HCT116 (cell line): ENCODE measurements around the gene CUL4A. TPM values are rescaled to one million over a fixed set of nuclear protein-coding genes. Genes with fewer than 3 reads are reported as not detected.
A peak's percentile ranks its signal among the peaks of the same experiment; 100 is the strongest.

ENCODE experiments used
- ATAC-seq: fragments of 200-7000 bp; cut with Tn5 transposase; 2 replicates; pipeline ENCODE4 v1.9.1; 2020; ENCODE audit warnings: mild to moderate bottlenecking, moderate library complexity
- BruUV-seq: library from RNA; stranded (reverse); fragments of 400-500 nt; replicated peaks from 2 replicates; lab custom pipeline; 2021; lab: Mats Ljungman, UMichigan
- CTCF ChIA-PET: fragments of 300-600 bp; sonication (Branson Sonifier 250); formaldehyde crosslinking; loops from one replicate; lab custom pipeline; 2021; ENCODE audit warnings: antibody characterized with exemption; lab: Charles Lee
- POLR2A ChIA-PET: fragments of 300-600, 350-600 bp; sonication (Branson Sonifier 250); formaldehyde crosslinking; loops from one replicate; lab custom pipeline; 2021; ENCODE audit warnings: antibody characterized with exemption; lab: Charles Lee
- RAD21 ChIA-PET, 2 experiments: fragments of 300-600 bp; sonication (Branson Sonifier 250); formaldehyde crosslinking; loops; one replicate each; lab custom pipeline; 2023; ENCODE audit warnings: low total read pairs in 2 of 2; ENCODE audit not compliant: uncharacterized antibody in 2 of 2, unreplicated experiment in 2 of 2, low non-redundant PET in 1 of 2; lab: Charles Lee
- DNase-seq: peaks from one replicate; pipeline ENCODE4 v3.0.0-alpha.2; 2010; ENCODE audit warnings: low read depth, low spot score
- H2AFZ ChIP-seq: fragments of 200-600 bp; shearing (Covaris generic), sonication (generic); 2 replicates; pipeline ENCODE4 v1.6.1; 2017; ENCODE audit warnings: low read depth, mixed run types, mixed read lengths, antibody characterized with exemption, low read length; ENCODE audit not compliant: poor library complexity, severe bottlenecking
- H3K27ac ChIP-seq: 2 replicates; pipeline ENCODE4 v1.5.1; 2012; ENCODE audit warnings: low read depth, low read length
- H3K27me3 ChIP-seq: fragments of 200-600 bp; sonication (generic); 2 replicates; pipeline ENCODE4 v1.6.1; 2016; ENCODE audit warnings: mixed run types, low read length, mixed read lengths; ENCODE audit not compliant: insufficient read depth
- H3K36me3 ChIP-seq, 2 experiments: fragments of 200-500 bp in 1 of 2; fragments of 200-600 bp in 1 of 2; sonication (Bioruptor generic) in 1 of 2; sonication (generic) in 1 of 2; 2 replicates each; pipeline versions ENCODE4 v1.5.1 to v1.6.1; 2014 to 2016; ENCODE audit warnings: low read length in 2 of 2, inconsistent platforms in 1 of 2, mixed read lengths in 1 of 2, mixed run types in 1 of 2; ENCODE audit not compliant: insufficient read depth in 2 of 2, control insufficient read depth in 1 of 2
- H3K4me1 ChIP-seq, 2 experiments: fragments of 200-600 bp in 1 of 2; sonication (generic) in 1 of 2; 2 replicates each; pipeline versions ENCODE4 v1.5.1 to v1.6.1; 2012 to 2017; ENCODE audit warnings: low read length in 2 of 2, inconsistent platforms in 1 of 2, mild to moderate bottlenecking in 1 of 2, mixed read lengths in 1 of 2, mixed run types in 1 of 2, moderate library complexity in 1 of 2; ENCODE audit not compliant: insufficient read depth in 2 of 2, control insufficient read depth in 1 of 2
- H3K4me2 ChIP-seq: fragments of 200-600 bp; sonication (generic); 2 replicates; pipeline ENCODE4 v1.6.1; 2017; ENCODE audit warnings: mixed run types, low read length, mixed read lengths
- H3K4me3 ChIP-seq, 2 experiments: fragments of 200-600 bp in 1 of 2; sonication (generic) in 1 of 2; replicated peaks in 1 of 2; 2 replicates each; pipeline ENCODE4 v1.5.1; 2011 to 2016; ENCODE audit warnings: low read length in 2 of 2, control low read depth in 1 of 2, low read depth in 1 of 2, mild to moderate bottlenecking in 1 of 2, mixed read lengths in 1 of 2, mixed run types in 1 of 2
- H3K79me2 ChIP-seq: fragments of 200-600 bp; sonication (generic); 2 replicates; pipeline ENCODE4 v1.6.1; 2017; ENCODE audit warnings: mild to moderate bottlenecking, mixed run types, low read length, moderate library complexity, mixed read lengths; ENCODE audit not compliant: insufficient read depth
- H3K9ac ChIP-seq: fragments of 200-600 bp; sonication (generic); 2 replicates; pipeline ENCODE4 v1.6.1; 2016; ENCODE audit warnings: low read length, mixed read lengths
- H3K9me2 ChIP-seq: fragments of 200-600 bp; sonication (generic), shearing (Covaris generic); 2 replicates; pipeline ENCODE4 v1.6.1; 2017; ENCODE audit warnings: mixed run types, mild to moderate bottlenecking, moderate library complexity; ENCODE audit not compliant: insufficient read depth
- H3K9me3 ChIP-seq, 2 experiments: fragments of 200-500 bp in 1 of 2; fragments of 200-600 bp in 1 of 2; sonication (Bioruptor generic) in 1 of 2; sonication (generic) in 1 of 2; 2 replicates each; pipeline ENCODE4 v1.6.1; 2014 to 2017; ENCODE audit warnings: low read length in 2 of 2, mixed read lengths in 2 of 2, inconsistent platforms in 1 of 2, low read depth in 1 of 2, mild to moderate bottlenecking in 1 of 2, mixed run types in 1 of 2, moderate library complexity in 1 of 2; ENCODE audit not compliant: control insufficient read depth in 1 of 2, insufficient read depth in 1 of 2
- H4K20me1 ChIP-seq: fragments of 200-600 bp; sonication (generic), shearing (Covaris generic); 2 replicates; pipeline ENCODE4 v1.6.1; 2017; ENCODE audit warnings: mixed run types, mild to moderate bottlenecking, moderate library complexity; ENCODE audit not compliant: insufficient read depth
- ATF3 ChIP-seq: IDR thresholded peaks from 2 replicates; pipeline ENCODE4 v1.6.1; 2012
- CBX3 ChIP-seq: IDR thresholded peaks from 2 replicates; pipeline ENCODE4 v1.6.1; 2012; ENCODE audit warnings: low read depth
- CEBPB ChIP-seq: IDR thresholded peaks from 2 replicates; pipeline ENCODE4 v1.6.1; 2012; ENCODE audit warnings: low read depth
- EGR1 ChIP-seq: IDR thresholded peaks from 2 replicates; pipeline ENCODE4 v1.6.1; 2012; ENCODE audit warnings: low read depth
- ELF1 ChIP-seq: IDR thresholded peaks from 2 replicates; pipeline ENCODE4 v1.6.1; 2012; ENCODE audit warnings: low read depth, borderline replicate concordance
- EZH2 ChIP-seq: fragments of 200-600 bp; sonication (generic); IDR thresholded peaks from 2 replicates; pipeline ENCODE4 v1.6.1; 2017; ENCODE audit warnings: antibody characterized with exemption, mixed run types
- EZH2phosphoT487 ChIP-seq: fragments of 200-600 bp; IDR thresholded peaks from 2 replicates; pipeline ENCODE4 v1.6.1; 2018; ENCODE audit warnings: antibody characterized with exemption, borderline replicate concordance
- FOSL1 ChIP-seq: IDR thresholded peaks from 2 replicates; pipeline ENCODE4 v1.6.1; 2012; ENCODE audit warnings: low read depth
- POLR2A ChIP-seq: IDR thresholded peaks from 2 replicates; pipeline ENCODE4 v1.7.0; 2011; ENCODE audit warnings: borderline replicate concordance; ENCODE audit not compliant: insufficient read depth, insufficient read length; ENCODE audit errors: extremely low read depth
- SIN3A ChIP-seq: IDR thresholded peaks from 2 replicates; pipeline ENCODE4 v1.6.1; 2012; ENCODE audit warnings: low read depth
- SP1 ChIP-seq: IDR thresholded peaks from 2 replicates; pipeline ENCODE4 v1.6.1; 2012; ENCODE audit warnings: low read depth
- SRF ChIP-seq: IDR thresholded peaks from 2 replicates; pipeline ENCODE4 v1.6.1; 2012; ENCODE audit warnings: low read depth
- YY1 ChIP-seq: IDR thresholded peaks from 2 replicates; pipeline ENCODE4 v1.6.1; 2011; ENCODE audit warnings: low read length, low read depth, moderate library complexity, mild to moderate bottlenecking; ENCODE audit not compliant: insufficient replicate concordance; ENCODE audit errors: extremely low read depth
- ZBTB33 ChIP-seq: IDR thresholded peaks from 2 replicates; pipeline ENCODE4 v1.6.1; 2011; ENCODE audit warnings: mild to moderate bottlenecking, low read length, moderate library complexity; ENCODE audit not compliant: insufficient replicate concordance; ENCODE audit errors: extremely low read depth
- ZFX ChIP-seq: fragments of 450-650 bp; IDR thresholded peaks from 2 replicates; pipeline ENCODE4 v1.6.1; 2017
- intact Hi-C: fragments of 100-400 bp; cut with micrococcal nuclease; formaldehyde crosslinking; loops from 2 replicates; pipeline ENCODE4 v1.10.0; 2022
- total RNA-seq: library from RNA; stranded (reverse); gene quantifications from one replicate; pipeline ENCODE4 v1.2.1, GENCODE V29; 2021; ENCODE audit not compliant: unreplicated experiment

The CUL4A gene
- total RNA-seq, 1 experiment from 2014 or later: 76.5 TPM

DNA sequence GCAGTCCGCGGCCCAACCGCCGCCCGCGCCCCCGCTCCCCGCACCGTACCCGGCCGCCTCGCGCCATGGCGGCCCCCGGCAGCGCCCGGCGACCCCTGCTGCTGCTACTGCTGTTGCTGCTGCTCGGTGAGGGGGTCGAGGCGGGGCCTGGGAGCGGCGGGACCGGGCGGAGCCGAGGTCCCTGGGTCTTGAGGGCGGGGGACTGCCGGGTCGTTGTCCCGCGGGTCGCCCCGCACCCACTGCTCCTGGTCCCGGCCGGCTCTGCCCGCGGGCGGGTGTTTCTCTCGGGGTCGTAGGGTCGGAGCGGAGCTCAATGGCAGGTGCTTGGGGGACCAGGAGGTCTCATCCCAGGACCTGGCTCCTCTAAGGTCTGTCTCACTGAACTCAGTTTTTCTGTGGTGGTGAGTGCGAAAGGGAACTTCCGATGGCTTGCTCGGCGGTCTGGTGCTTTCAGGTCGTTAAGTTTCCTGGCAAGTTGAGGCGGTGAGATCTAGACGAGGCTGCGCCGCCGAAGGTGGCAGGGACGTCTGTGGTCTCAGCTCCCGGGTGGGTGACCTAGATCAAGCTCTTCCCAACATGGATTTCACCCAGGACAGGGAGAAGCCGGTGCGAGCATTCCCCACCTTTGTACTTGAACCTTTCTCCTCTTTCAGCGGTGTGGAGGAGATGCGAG, 88.1 kb downstream of the CUL4A start:
- Histone ChIP-seq H3K36me3 (no peaks in the 10 kb centered on the region), H3K9me2 (no peaks in the 10 kb centered on the region), H3K4me3 (peak overlapping the region; percentile 92 to 98), H3K4me1 (peaks cover 5 to 21% of the 10 kb centered on the region in 2 experiments; a peak in 3 of 4 replicates), H4K20me1 (peaks cover 3% of the 10 kb centered on the region; the same call in 1 of the 2 replicates), H3K9ac (peak overlapping the region; percentile 92), H3K4me2 (peak overlapping the region; percentile 97), H3K27ac (peak overlapping the region; percentile 50), H3K9me3 (no peaks in the 10 kb centered on the region), H2AFZ (no peak overlapping the region), H3K27me3 (peaks cover 2% of the 10 kb centered on the region; the same call in 1 of the 2 replicates), H3K79me2 (peaks cover 50% of the 10 kb centered on the region)
- CTCF ChIA-PET: no interaction called here
- peak; percentile 47 for ATAC-seq
- POLR2A ChIA-PET: no interaction called here
- DNase-seq: no peak
- intact Hi-C loops: loop anchor here (2.0 to 5.0 kb wide), 2 partner anchors 65 to 151 kb away; partner anchors contain the start of gene GRTP1
- RAD21 ChIA-PET: interaction anchor here in 1 of 2 experiments (0.6 kb wide), 1 partner anchor 355 kb away, joined by 3 read pairs; no protein-coding TSS in a partner anchor
- no peak for TF ChIP-seq ELF1
- TF ChIP-seq ZFX: peak; percentile 58; the same call in 1 of the 2 replicates
- no TSS peak for BruUV-seq

DNA sequence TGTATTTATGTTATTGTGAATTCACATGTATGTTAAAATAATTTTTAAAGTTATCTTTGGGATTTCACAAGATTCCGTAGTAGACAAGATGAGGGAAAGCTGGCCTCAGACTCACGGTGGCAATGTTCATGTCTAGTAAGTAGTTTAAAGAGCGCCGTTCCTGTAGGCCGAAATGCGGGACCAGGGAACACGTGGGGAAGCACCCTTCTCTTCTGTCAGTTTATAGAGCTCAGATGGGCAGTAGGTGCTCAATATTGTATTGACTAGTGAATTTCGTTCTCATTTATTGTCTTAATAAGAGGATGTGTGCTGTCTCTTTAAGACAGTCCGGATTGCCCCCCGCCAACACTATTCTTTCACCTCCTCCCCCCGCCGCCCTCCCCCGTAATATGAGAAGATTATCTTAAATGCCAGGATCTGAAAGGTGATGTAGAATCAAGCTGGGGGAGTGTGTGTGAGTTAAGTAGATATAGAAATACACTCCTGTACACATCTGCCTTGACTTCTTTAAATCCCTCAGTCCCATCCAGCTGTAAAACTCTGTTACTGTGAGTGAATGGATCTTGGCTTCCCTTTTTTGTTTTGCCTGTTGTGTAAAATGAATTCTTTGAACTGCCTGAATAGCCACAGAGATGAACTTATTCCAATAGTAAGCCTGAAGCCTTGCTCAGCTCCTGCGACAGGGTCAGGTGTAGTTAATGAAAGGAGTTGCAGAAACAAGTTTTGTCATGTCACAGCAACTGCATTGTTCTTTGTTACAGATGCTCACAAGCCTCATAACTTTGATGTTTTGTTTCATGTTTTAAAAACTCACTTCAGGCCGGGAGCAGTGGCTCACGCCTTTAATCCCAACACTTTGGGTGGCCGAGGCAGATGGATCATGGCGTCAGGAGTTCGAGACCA, 88.9 kb downstream of the CUL4A start:
- intact Hi-C loops: loop anchor here (5.0 kb wide), 1 partner anchor 64 kb away; the partner anchor contains the start of gene GRTP1
- ATAC-seq: no peak
- TSS peak; percentile 78 for BruUV-seq
- TF ChIP-seq ZFX (no peak), FOSL1 (no peak), EZH2phosphoT487 (no peak), YY1 (no peak), CBX3 (no peak), ZBTB33 (no peak), EZH2 (no peak), ELF1 (no peak), CEBPB (no peak), POLR2A (no peak), SP1 (no peak), ATF3 (no peak), SRF (no peak), SIN3A (no peak), EGR1 (no peak)
- TF ChIP-seq, all 23 proteins: peak for 0
- peak overlapping the region; percentile 92 to 98 for H3K4me3 ChIP-seq
- RAD21 ChIA-PET: interaction anchor here in 1 of 2 experiments (0.6 kb wide), 2 partner anchors 280 to 356 kb away, joined by 3 read pairs; no protein-coding TSS in a partner anchor
- peak overlapping the region; percentile 92 for H3K9ac ChIP-seq
- POLR2A ChIA-PET: no interaction called here
- DNase-seq: no peak
- H2AFZ ChIP-seq: no peak overlapping the region
- H3K4me1 ChIP-seq: peaks cover 5 to 18% of the 10 kb centered on the region in 2 experiments; a peak in 3 of 4 replicates
- CTCF ChIA-PET: no interaction called here
- H3K79me2 ChIP-seq: peaks cover 58% of the 10 kb centered on the region
- H3K36me3 ChIP-seq: no peaks in the 10 kb centered on the region
- peak overlapping the region; percentile 97 for H3K4me2 ChIP-seq
- peak overlapping the region; percentile 50; the same call in 1 of the 2 replicates for H3K27ac ChIP-seq
- no peaks in the 10 kb centered on the region for H3K9me2 ChIP-seq
- H4K20me1 ChIP-seq: peaks cover 3% of the 10 kb centered on the region; the same call in 1 of the 2 replicates
- no peaks in the 10 kb centered on the region for H3K27me3 ChIP-seq
- H3K9me3 ChIP-seq: no peaks in the 10 kb centered on the region
